Mesendoderm (in vitro differentiated cells): ENCODE data around the gene NKD1.

Experiments used
- DNase-seq: peaks from one replicate; pipeline ENCODE4 v3.0.0; 2013
- H2AK5ac ChIP-seq: 2 replicates; pipeline ENCODE4 v1.6.1; 2013; ENCODE audit warnings: low read length, inconsistent platforms
- H2BK120ac ChIP-seq: 2 replicates; pipeline ENCODE4 v1.6.1; 2013; ENCODE audit warnings: low read depth, mild to moderate bottlenecking, low read length, moderate library complexity, mixed read lengths
- H2BK15ac ChIP-seq: replicated peaks from 2 replicates; pipeline ENCODE4 v1.6.1; 2013; ENCODE audit warnings: low read depth, mild to moderate bottlenecking, moderate library complexity
- H2BK5ac ChIP-seq: 2 replicates; pipeline ENCODE4 v1.6.1; 2013; ENCODE audit warnings: low read length, inconsistent platforms
- H3K18ac ChIP-seq: 2 replicates; pipeline ENCODE4 v1.6.1; 2013; ENCODE audit warnings: mild to moderate bottlenecking, low read length, mixed read lengths
- H3K23ac ChIP-seq: one replicate; pipeline ENCODE4 v1.6.1; 2013; ENCODE audit warnings: low read length
- H3K27ac ChIP-seq: 2 replicates; pipeline ENCODE4 v1.5.1; 2013; ENCODE audit warnings: low read depth, mild to moderate bottlenecking, inconsistent platforms, low read length, moderate library complexity
- H3K27me3 ChIP-seq: 2 replicates; pipeline ENCODE4 v1.6.1; 2013; ENCODE audit warnings: low read length, control low read depth, mild to moderate bottlenecking, inconsistent platforms; ENCODE audit not compliant: insufficient read depth, poor library complexity
- H3K36me3 ChIP-seq: 2 replicates; pipeline ENCODE4 v1.6.1; 2013; ENCODE audit warnings: low read length, inconsistent platforms; ENCODE audit not compliant: control insufficient read depth, insufficient read depth
- H3K4ac ChIP-seq: one replicate; pipeline ENCODE4 v1.6.1; 2013; ENCODE audit warnings: low read depth, mild to moderate bottlenecking, low read length, moderate library complexity
- H3K4me1 ChIP-seq: 2 replicates; pipeline ENCODE4 v1.6.1; 2013; ENCODE audit warnings: low read depth, low read length, inconsistent platforms; ENCODE audit not compliant: control insufficient read depth
- H3K4me2 ChIP-seq: 2 replicates; pipeline ENCODE4 v1.6.1; 2013; ENCODE audit warnings: low read length
- H3K4me3 ChIP-seq: 2 replicates; pipeline ENCODE4 v1.5.1; 2013; ENCODE audit warnings: mild to moderate bottlenecking, low read length
- H3K56ac ChIP-seq: one replicate; pipeline ENCODE4 v1.6.1; 2013; ENCODE audit warnings: low read length
- H3K79me1 ChIP-seq: 2 replicates; pipeline ENCODE4 v1.6.1; 2013; ENCODE audit warnings: low read length, inconsistent platforms
- H3K79me2 ChIP-seq: 2 replicates; pipeline ENCODE4 v1.6.1; 2013; ENCODE audit warnings: mild to moderate bottlenecking, low read length; ENCODE audit not compliant: control insufficient read depth, insufficient read depth
- H3K9ac ChIP-seq: 2 replicates; pipeline ENCODE4 v1.6.1; 2013; ENCODE audit warnings: low read length, inconsistent platforms
- H4K5ac ChIP-seq: one replicate; pipeline ENCODE4 v1.6.1; 2013; ENCODE audit warnings: low read length
- H4K8ac ChIP-seq: one replicate; pipeline ENCODE4 v1.6.1; 2013; ENCODE audit warnings: low read depth, mild to moderate bottlenecking, control low read depth, low read length, moderate library complexity
- WGBS: extraction: QIAGEN DNeasy Blood & Tissue Kit; methylation state at CpG from one replicate; pipeline ENCODE4 v1.1.7; 2013; ENCODE audit warnings: low lambda C conversion rate, missing lambda C conversion rate; ENCODE audit not compliant: insufficient coverage; ENCODE audit errors: extremely low coverage; 5-methylcytosine and 5-hydroxymethylcytosine counted together

Gene NKD1

DNA sequence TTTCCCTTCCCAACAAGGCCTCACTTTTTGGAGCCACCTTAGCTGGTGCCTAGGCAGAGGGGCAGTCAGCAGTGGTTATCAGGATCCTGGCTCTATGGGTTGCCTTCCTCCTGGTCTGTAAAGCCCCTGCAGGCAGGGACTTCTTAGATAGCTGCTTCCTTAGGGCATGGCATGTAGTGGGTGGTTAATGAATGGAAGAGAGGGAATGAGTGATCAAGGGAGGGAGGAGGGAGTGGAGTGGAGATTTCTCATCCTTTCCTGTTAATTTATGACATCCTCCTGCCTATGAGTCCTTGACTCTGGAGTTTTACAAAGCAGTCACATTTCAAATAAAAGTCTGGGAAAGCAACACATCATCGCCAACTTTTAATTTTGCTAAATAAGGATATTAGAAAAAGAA is 92.2 kb downstream of the NKD1 start:
- no peak overlapping the region for H4K5ac ChIP-seq
- no peaks in the 10 kb centered on the region for H3K79me2 ChIP-seq
- no peak overlapping the region for H3K4ac ChIP-seq
- no peak overlapping the region for H3K4me3 ChIP-seq
- H3K79me1 ChIP-seq, result no peaks in the 10 kb centered on the region
- H3K4me1 ChIP-seq, result no peaks in the 10 kb centered on the region
- H2BK120ac ChIP-seq, result no peak overlapping the region
- no peak overlapping the region for H2BK15ac ChIP-seq
- no peak overlapping the region for H4K8ac ChIP-seq
- no peaks in the 10 kb centered on the region for H3K27me3 ChIP-seq
- no peak for DNase-seq
- H2BK5ac ChIP-seq, result no peak overlapping the region
- H3K27ac ChIP-seq, result no peak overlapping the region
- no peak overlapping the region for H3K18ac ChIP-seq
- WGBS, result no CpG with 5 or more reads among the region's 1 CpG
- H3K56ac ChIP-seq, result no peak overlapping the region
- no peak overlapping the region for H3K4me2 ChIP-seq
- H3K23ac ChIP-seq, result no peak overlapping the region
- H2AK5ac ChIP-seq, result no peak overlapping the region
- H3K9ac ChIP-seq, result no peak overlapping the region
- no peaks in the 10 kb centered on the region for H3K36me3 ChIP-seq

DNA sequence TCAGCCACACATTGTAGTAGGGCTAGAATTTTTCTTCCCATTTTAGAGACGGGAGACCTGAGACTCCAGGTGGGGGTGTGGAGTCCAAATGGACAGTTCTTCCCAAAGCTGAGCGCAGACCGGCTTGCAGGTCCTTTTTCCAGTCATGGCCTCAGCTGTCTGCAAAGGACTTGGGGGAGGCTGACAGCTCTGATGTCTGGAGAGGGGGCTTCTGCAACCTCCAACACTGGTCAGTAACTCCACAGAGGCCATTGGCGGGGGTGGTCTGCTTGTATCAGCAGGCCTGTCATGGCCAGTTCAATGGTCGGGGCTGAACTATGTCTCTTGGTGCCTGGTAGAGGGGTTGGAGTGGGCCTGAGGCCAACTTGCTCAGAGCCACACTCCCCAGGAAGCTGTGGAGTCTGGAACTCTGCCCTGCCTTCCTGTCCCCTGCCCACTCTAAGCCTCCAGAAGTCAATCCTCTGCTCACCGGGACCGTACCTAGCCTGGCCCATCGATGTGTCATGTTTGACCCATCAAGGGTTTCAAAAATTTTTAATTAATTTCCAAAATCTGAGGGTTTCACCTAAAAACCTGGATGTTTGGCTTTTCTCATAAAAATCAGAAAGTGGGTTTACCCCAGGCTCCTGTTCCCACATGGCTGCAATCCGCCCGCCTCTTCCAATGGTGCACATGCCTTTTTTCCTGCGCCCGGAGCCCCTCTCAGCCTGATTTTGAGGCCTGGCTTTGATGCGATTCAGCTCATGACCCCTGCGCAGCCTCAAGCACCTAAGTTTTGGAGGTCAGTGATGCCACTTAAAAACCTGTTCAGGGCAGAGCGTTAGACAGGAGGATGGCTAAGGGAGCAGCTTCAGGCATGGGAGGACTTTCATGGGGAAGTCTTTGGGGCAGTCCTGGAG is 93.0 kb downstream of the NKD1 start:
- no peak overlapping the region for H3K56ac ChIP-seq
- no peak overlapping the region for H3K18ac ChIP-seq
- H3K23ac ChIP-seq, result no peak overlapping the region
- H4K8ac ChIP-seq, result no peak overlapping the region
- H3K27ac ChIP-seq, result no peak overlapping the region
- H3K4me2 ChIP-seq, result no peak overlapping the region
- H2BK5ac ChIP-seq, result no peak overlapping the region
- H2AK5ac ChIP-seq, result no peak overlapping the region
- H3K27me3 ChIP-seq, result no peaks in the 10 kb centered on the region
- DNase-seq, result no peak
- H3K36me3 ChIP-seq, result no peaks in the 10 kb centered on the region
- H3K79me2 ChIP-seq, result no peaks in the 10 kb centered on the region
- no peak overlapping the region for H4K5ac ChIP-seq
- no peak overlapping the region for H3K4ac ChIP-seq
- no peaks in the 10 kb centered on the region for H3K79me1 ChIP-seq
- WGBS, result no CpG with 5 or more reads among the region's 15 CpGs
- H2BK15ac ChIP-seq, result no peak overlapping the region
- peaks cover 3% of the 10 kb centered on the region for H3K4me1 ChIP-seq
- H3K9ac ChIP-seq, result no peak overlapping the region
- no peak overlapping the region for H2BK120ac ChIP-seq
- no peak overlapping the region for H3K4me3 ChIP-seq

DNA sequence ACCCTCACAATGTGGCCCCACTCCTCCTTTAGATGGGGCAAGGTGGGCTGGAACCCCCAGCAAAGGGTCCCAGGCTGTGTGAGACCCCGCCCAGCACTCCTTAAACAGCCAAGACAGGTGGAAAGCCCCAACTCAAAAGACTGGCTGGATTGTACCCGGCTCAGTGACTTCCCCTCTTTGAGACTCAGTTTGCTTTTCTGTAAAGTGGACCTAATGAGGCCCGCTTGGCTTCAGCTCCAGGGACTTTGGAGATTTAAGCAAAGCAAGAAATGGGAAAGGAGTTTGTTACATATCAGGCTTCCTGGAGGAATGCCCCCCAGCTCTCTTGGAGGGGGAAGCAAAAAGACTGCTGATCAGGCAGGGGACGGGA is 93.6 kb downstream of the NKD1 start:
- H3K23ac ChIP-seq, result no peak overlapping the region
- DNase-seq, result no peak

DNA sequence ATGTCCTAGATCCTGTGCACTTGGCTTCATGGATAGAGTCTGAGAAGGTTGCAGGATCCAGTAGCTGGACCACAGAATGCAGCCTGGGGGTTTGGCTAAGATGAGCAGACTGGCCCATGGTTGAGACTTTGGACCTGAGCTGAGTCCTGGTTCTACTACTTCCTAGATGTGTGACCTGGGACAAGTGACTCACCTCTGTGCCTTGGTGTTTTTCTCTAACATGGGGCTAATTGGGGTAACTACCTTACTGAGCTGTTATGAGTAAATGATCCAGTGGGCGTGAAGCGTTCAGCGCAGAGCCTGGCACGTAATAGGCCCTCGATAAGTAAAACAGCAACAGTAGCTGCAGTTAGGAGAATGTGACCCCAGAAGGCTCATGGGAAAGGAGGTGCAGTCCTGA is 94.2 kb downstream of the NKD1 start:
- Histone ChIP-seq H3K23ac (no peak overlapping the region), H4K8ac (no peak overlapping the region), H3K4ac (no peak overlapping the region), H3K36me3 (no peaks in the 10 kb centered on the region), H3K27me3 (no peaks in the 10 kb centered on the region), H2BK120ac (no peak overlapping the region), H3K27ac (no peak overlapping the region), H2AK5ac (no peak overlapping the region), H3K4me3 (no peak overlapping the region), H2BK5ac (no peak overlapping the region), H3K56ac (no peak overlapping the region), H3K79me1 (no peaks in the 10 kb centered on the region), H3K4me1 (peaks cover 3% of the 10 kb centered on the region), H3K4me2 (no peak overlapping the region), H3K9ac (no peak overlapping the region), H2BK15ac (no peak overlapping the region), H3K79me2 (no peaks in the 10 kb centered on the region), H3K18ac (no peak overlapping the region), H4K5ac (no peak overlapping the region)
- WGBS, result no CpG with 5 or more reads among the region's 5 CpGs
- no peak for DNase-seq

More for the DNA sequence above, 93.6 kb downstream of the NKD1 start:
- no peak overlapping the region for H3K56ac ChIP-seq
- no peak overlapping the region for H4K8ac ChIP-seq
- no CpG with 5 or more reads among the region's 4 CpGs for WGBS
- no peaks in the 10 kb centered on the region for H3K36me3 ChIP-seq
- H2BK5ac ChIP-seq, result no peak overlapping the region
- H3K4me2 ChIP-seq, result no peak overlapping the region
- H3K18ac ChIP-seq, result no peak overlapping the region
- H3K4me3 ChIP-seq, result no peak overlapping the region
- H3K4ac ChIP-seq, result no peak overlapping the region
- no peak overlapping the region for H4K5ac ChIP-seq
- H3K79me2 ChIP-seq, result no peaks in the 10 kb centered on the region
- no peak overlapping the region for H2BK15ac ChIP-seq
- no peaks in the 10 kb centered on the region for H3K79me1 ChIP-seq
- H2AK5ac ChIP-seq, result no peak overlapping the region
- H2BK120ac ChIP-seq, result no peak overlapping the region
- no peak overlapping the region for H3K9ac ChIP-seq
- no peak overlapping the region for H3K27ac ChIP-seq
- peaks cover 3% of the 10 kb centered on the region for H3K4me1 ChIP-seq
- no peaks in the 10 kb centered on the region for H3K27me3 ChIP-seq

DNA sequence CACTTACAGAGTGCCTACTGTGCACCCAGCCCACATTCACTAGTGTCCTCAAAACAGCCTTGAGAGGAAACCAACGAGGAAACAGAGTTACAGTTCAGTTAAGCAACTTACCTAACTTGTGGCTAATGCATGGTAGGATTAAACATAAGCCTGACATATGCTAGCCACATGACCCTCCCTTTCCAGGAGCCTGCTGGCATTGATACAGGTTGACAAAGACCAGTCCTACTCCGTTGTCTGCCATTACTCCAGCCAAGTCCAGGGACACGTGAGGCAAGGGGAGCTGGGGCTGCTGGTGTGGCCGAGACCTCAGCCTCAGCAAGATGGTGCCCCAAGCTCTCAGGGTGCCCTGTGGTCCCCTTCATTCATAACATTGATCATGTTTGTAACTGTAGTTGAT is 95.0 kb downstream of the NKD1 start:
- H3K23ac ChIP-seq, result no peak overlapping the region
- no peak overlapping the region for H2BK15ac ChIP-seq
- H3K4me3 ChIP-seq, result no peak overlapping the region
- H4K8ac ChIP-seq, result no peak overlapping the region
- no peaks in the 10 kb centered on the region for H3K79me1 ChIP-seq
- no peak overlapping the region for H3K56ac ChIP-seq
- no peaks in the 10 kb centered on the region for H3K36me3 ChIP-seq
- DNase-seq, result no peak
- no peak overlapping the region for H4K5ac ChIP-seq
- H3K4ac ChIP-seq, result no peak overlapping the region
- no peak overlapping the region for H3K4me2 ChIP-seq
- H3K27me3 ChIP-seq, result no peaks in the 10 kb centered on the region
- H2BK120ac ChIP-seq, result no peak overlapping the region
- no CpG with 5 or more reads among the region's 4 CpGs for WGBS
- no peak overlapping the region for H3K9ac ChIP-seq
- no peak overlapping the region for H3K27ac ChIP-seq
- H2BK5ac ChIP-seq, result no peak overlapping the region
- no peak overlapping the region for H3K18ac ChIP-seq
- H2AK5ac ChIP-seq, result no peak overlapping the region
- peaks cover 3% of the 10 kb centered on the region for H3K4me1 ChIP-seq
- H3K79me2 ChIP-seq, result no peaks in the 10 kb centered on the region

DNA sequence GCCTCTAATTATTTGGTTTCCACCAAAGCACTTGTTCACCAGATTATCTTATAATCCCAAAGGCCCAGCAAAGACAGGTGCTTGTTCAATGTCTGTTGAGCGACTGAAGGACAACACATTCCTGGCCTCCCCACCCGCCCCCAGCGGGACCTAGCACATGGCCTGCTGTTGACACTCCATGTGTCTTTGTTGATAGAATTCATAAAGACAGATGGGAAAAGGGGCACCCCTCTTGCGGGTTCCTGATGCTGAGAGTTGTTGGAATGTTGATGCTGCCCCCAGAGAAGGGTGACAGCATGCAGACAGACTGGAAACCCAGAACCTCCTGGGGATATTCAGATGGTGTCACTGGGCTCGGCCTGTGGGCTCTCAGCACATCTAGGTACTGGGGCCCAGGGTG is 96.0 kb downstream of the NKD1 start:
- H3K18ac ChIP-seq, result no peak overlapping the region
- H4K5ac ChIP-seq, result no peak overlapping the region
- no peak overlapping the region for H4K8ac ChIP-seq
- H3K4me1 ChIP-seq, result peaks cover 3% of the 10 kb centered on the region
- no peaks in the 10 kb centered on the region for H3K79me2 ChIP-seq
- WGBS, result no CpG with 5 or more reads among the region's 5 CpGs
- no peak overlapping the region for H2AK5ac ChIP-seq
- no peak overlapping the region for H3K4ac ChIP-seq
- H2BK5ac ChIP-seq, result no peak overlapping the region
- H3K23ac ChIP-seq, result no peak overlapping the region
- H3K79me1 ChIP-seq, result no peaks in the 10 kb centered on the region
- no peaks in the 10 kb centered on the region for H3K36me3 ChIP-seq
- H3K27ac ChIP-seq, result no peak overlapping the region
- H3K56ac ChIP-seq, result no peak overlapping the region
- H3K27me3 ChIP-seq, result no peaks in the 10 kb centered on the region
- no peak overlapping the region for H3K4me2 ChIP-seq
- no peak overlapping the region for H3K9ac ChIP-seq
- no peak for DNase-seq
- no peak overlapping the region for H2BK15ac ChIP-seq
- H3K4me3 ChIP-seq, result no peak overlapping the region
- no peak overlapping the region for H2BK120ac ChIP-seq
